GM23338 (cell line): Measurements from ENCODE around the gene PGLYRP4. TPM values are rescaled to one million over a fixed set of nuclear protein-coding genes. Genes with fewer than 3 reads are reported as not detected.

Experiments
- CTCF ChIP-seq, 2 experiments: fragments of 200-600 bp in 1 of 2; sonication (generic) in 1 of 2; conservative IDR thresholded peaks; 2 replicates each; pipeline versions ENCODE4 v1.5.1 to v1.6.1; 2016 to 2017; ENCODE audit warnings: antibody characterized with exemption in 2 of 2, low read depth in 2 of 2, mild to moderate bottlenecking in 2 of 2, moderate library complexity in 1 of 2
- JUNB ChIP-seq: IDR thresholded peaks from one replicate; pipeline ENCODE4 v1.6.1; 2016; ENCODE audit warnings: antibody characterized with exemption; ENCODE audit not compliant: unreplicated experiment
- REST ChIP-seq: IDR thresholded peaks from one replicate; pipeline ENCODE4 v1.6.1; 2018; ENCODE audit warnings: antibody characterized with exemption; ENCODE audit not compliant: unreplicated experiment
- ZNF331 ChIP-seq: fragments of 250-450 bp; sonication (Bioruptor Pico); IDR thresholded peaks from 2 replicates; pipeline ENCODE4 v1.5.0; 2020; ENCODE audit warnings: low read depth, mild to moderate bottlenecking, moderate library complexity
- ZNF462 ChIP-seq: fragments of 250-450 bp; sonication (Bioruptor Pico); IDR thresholded peaks from 2 replicates; pipeline ENCODE4 v1.5.0; 2020; ENCODE audit warnings: mild to moderate bottlenecking, moderate library complexity
- polyA plus RNA-seq: library from polyadenylated mRNA; unstranded; fragments of >200 nt; fragmentation: Nextera tagmentation; extraction: Ambion mirVana; gene quantifications from 2 replicates; pipeline ENCODE4 v1.2.1, GENCODE V29; 2016
- total RNA-seq: library from RNA; depleted of rRNA; stranded (reverse); fragments of >200 nt; shearing (Covaris generic); gene quantifications from 2 replicates; pipeline ENCODE4 v1.2.3, GENCODE V29; 2014

The PGLYRP4 gene
- total and polyA plus RNA-seq, 2 experiments from 2014 or later, result not detected

GRCh38 chr1:153375511-153375910 is 26.9 kb upstream of the PGLYRP4 start, which contains the start of gene S100A12 (continued):
- no peak for TF ChIP-seq ZNF462 (CRISPR knock-in tag)
- no peak for TF ChIP-seq CTCF (conservative IDR thresholded peaks at IDR 0.05; ENCODE audit: low read depth in 2 of 2)
- no peak for TF ChIP-seq REST
- TF ChIP-seq JUNB, result no peak
- TF ChIP-seq ZNF331 (CRISPR knock-in tag), result no peak
